ENCODE results near the gene EPHA8. TPM values are rescaled to one million over a fixed set of nuclear protein-coding genes. Genes with fewer than 3 reads are reported as not detected.

The EPHA8 gene
- polyA plus RNA-seq, 1 of the 3 experiments (the other 2 are of a cell fraction) = 0.02 TPM

GRCh38 chr1:22600071-22600816 is 37.0 kb downstream of the EPHA8 start:
- H3K79me2 ChIP-seq (ENCODE audit: insufficient read depth) = no peaks in the 10 kb centered on the region
- no peak overlapping the region for H3K27ac ChIP-seq (ENCODE audit: low read depth in 2 of 2, low read length in 1 of 2)
- peaks cover 1% of the 10 kb centered on the region; the same call in 1 of the 2 replicates for H3K27me3 ChIP-seq (ENCODE audit: insufficient read depth)
- POLR2A ChIA-PET = interaction anchor here (0.6 kb wide), 1 partner anchor 693 kb away, joined by 3 read pairs; no protein-coding TSS in a partner anchor
- H3K36me3 ChIP-seq (replicated peaks in 1 of 2; ENCODE audit: control insufficient read depth in 1 of 2, insufficient read depth in 2 of 2, low read length in 1 of 2) = no peaks in the 10 kb centered on the region
- DNase-seq = no peak
- CTCF ChIA-PET = interaction anchor here (1.6 kb wide), 1 partner anchor 72 kb away, joined by 4 read pairs; no protein-coding TSS in a partner anchor
- H3K9me3 ChIP-seq = no peaks in the 10 kb centered on the region
- no peaks in the 10 kb centered on the region for H4K20me1 ChIP-seq (ENCODE audit: insufficient read depth)
- no peak overlapping the region for H3K4me2 ChIP-seq
- no peak overlapping the region for H3K9ac ChIP-seq
- peaks cover 0 to under 1% of the 10 kb centered on the region in 2 experiments; a peak in 1 of 4 replicates for H3K4me1 ChIP-seq (ENCODE audit: control insufficient read depth in 1 of 2, insufficient read depth in 2 of 2, low read depth in 1 of 2, low read length in 1 of 2)
- H3K4me3 ChIP-seq (ENCODE audit: low read depth in 2 of 2, low read length in 1 of 2) = no peak overlapping the region
- no peaks in the 10 kb centered on the region for H3K9me2 ChIP-seq
- H3F3A ChIP-seq (replicated peaks; ENCODE audit: insufficient read depth) = no peaks in the 10 kb centered on the region
- H2AFZ ChIP-seq (ENCODE audit: low read depth) = no peak overlapping the region
- 71% methylated on average over 14 of the region's 22 CpGs for WGBS (ENCODE audit: low lambda C conversion rate)
- TF ChIP-seq MAX (IDR thresholded peaks at IDR 0.05; ENCODE audit: low read depth) = no peak
- TF ChIP-seq EP300 (IDR thresholded peaks at IDR 0.05; ENCODE audit: borderline replicate concordance in 1 of 2, low read depth in 1 of 2, low read length in 1 of 2) = no peak
- no peak for TF ChIP-seq USF2 (IDR thresholded peaks at IDR 0.05; ENCODE audit: borderline replicate concordance, low read depth, low read length)
- no peak for TF ChIP-seq RCOR1 (IDR thresholded peaks at IDR 0.05; ENCODE audit: low read length)

GRCh38 chr1:22600817-22601605 is 37.7 kb downstream of the EPHA8 start:
- Histone ChIP-seq H3K4me2 (no peak overlapping the region), H3K9ac (no peak overlapping the region), H4K20me1 (ENCODE audit: insufficient read depth) (no peaks in the 10 kb centered on the region), H3K27ac (ENCODE audit: low read depth in 2 of 2, low read length in 1 of 2) (no peak overlapping the region), H3K36me3 (replicated peaks in 1 of 2; ENCODE audit: control insufficient read depth in 1 of 2, insufficient read depth in 2 of 2, low read length in 1 of 2) (no peaks in the 10 kb centered on the region), H3K4me1 (ENCODE audit: control insufficient read depth in 1 of 2, insufficient read depth in 2 of 2, low read depth in 1 of 2, low read length in 1 of 2) (no peaks in the 10 kb centered on the region), H3K79me2 (ENCODE audit: insufficient read depth) (no peaks in the 10 kb centered on the region), H3K4me3 (ENCODE audit: low read depth in 2 of 2, low read length in 1 of 2) (no peak overlapping the region), H3K27me3 (ENCODE audit: insufficient read depth) (no peaks in the 10 kb centered on the region; the same call in 1 of the 2 replicates), H2AFZ (ENCODE audit: low read depth) (no peak overlapping the region), H3K9me3 (no peaks in the 10 kb centered on the region), H3K9me2 (no peaks in the 10 kb centered on the region), H3F3A (replicated peaks; ENCODE audit: insufficient read depth) (no peaks in the 10 kb centered on the region)
- ChIA-PET POLR2A (interaction anchor here (0.6 kb wide), 1 partner anchor 692 kb away, joined by 3 read pairs; no protein-coding TSS in a partner anchor), CTCF (interaction anchor here (1.3 to 1.6 kb wide), 2 partner anchors 14 to 73 kb away, joined by 4 read pairs; no protein-coding TSS in a partner anchor)
- TF ChIP-seq NFIC (IDR thresholded peaks at IDR 0.05; ENCODE audit: borderline replicate concordance) (no peak), MXI1 (IDR thresholded peaks at IDR 0.05; ENCODE audit: low read depth, low read length) (no peak), TAF1 (IDR thresholded peaks at IDR 0.05; ENCODE audit: borderline replicate concordance, low read depth, low read length) (no peak), RCOR1 (IDR thresholded peaks at IDR 0.05; ENCODE audit: low read length) (no peak), RFX5 (IDR thresholded peaks at IDR 0.05; ENCODE audit: low read length) (no peak), TEAD4 (IDR thresholded peaks at IDR 0.05; ENCODE audit: borderline replicate concordance, insufficient read depth) (no peak), ELF1 (IDR thresholded peaks at IDR 0.05) (no peak), GATA2 (CRISPR knock-in tag; IDR thresholded peaks at IDR 0.05) (no peak), FOXJ3 (CRISPR knock-in tag; IDR thresholded peaks at IDR 0.05) (no peak), RAD21 (IDR thresholded peaks at IDR 0.05; ENCODE audit: low read length) (no peak), SMC3 (IDR thresholded peaks at IDR 0.05; ENCODE audit: low read depth, low read length) (no peak), SIN3A (IDR thresholded peaks at IDR 0.05; ENCODE audit: borderline replicate concordance, low read depth, low read length) (no peak), FOXM1 (IDR thresholded peaks at IDR 0.05; ENCODE audit: low read depth) (no peak), USF2 (IDR thresholded peaks at IDR 0.05; ENCODE audit: borderline replicate concordance, low read depth, low read length) (no peak)
- DNase-seq = no peak
- WGBS (ENCODE audit: low lambda C conversion rate) = 64% methylated on average over 5 of the region's 39 CpGs

Measured in SK-N-SH (cell line).